Measurements from ENCODE around the gene MEG3.
"Not testable (repeated sequence)": the region's sequence is repeated elsewhere in the genome, so short reads cannot be mapped to it uniquely, and the experiment has no call there.

The MEG3 gene

GRCh38 chr14:100816286-100816949, 9.5 kb upstream of the MEG3 start:
- no peak for DNase-seq

GRCh38 chr14:100816950-100817901, 8.7 kb upstream of the MEG3 start:
- no peak for DNase-seq

- no peak for DNase-seq
Observed at GRCh38 chr14:100818221-100818699, 7.7 kb upstream of the MEG3 start.

- not testable (repeated sequence) for DNase-seq
Observed at GRCh38 chr14:100818923-100819322, 7.0 kb upstream of the MEG3 start.

- no peak for DNase-seq
Observed at GRCh38 chr14:100819453-100819828, 6.5 kb upstream of the MEG3 start.

- no peak for DNase-seq
Observed at GRCh38 chr14:100819829-100820475, 6.0 kb upstream of the MEG3 start.

GRCh38 chr14:100820957-100821356, 5.0 kb upstream of the MEG3 start:
- DNase-seq, result no peak

GRCh38 chr14:100822013-100822412, 3.9 kb upstream of the MEG3 start:
- DNase-seq, result no peak

GRCh38 chr14:100822532-100823296, 3.2 kb upstream of the MEG3 start:
- DNase-seq, result no peak

- DNase-seq, result no peak
Observed at GRCh38 chr14:100823413-100824080, 2.4 kb upstream of the MEG3 start.

- no peak for DNase-seq
Observed at GRCh38 chr14:100824091-100824551, 1.8 kb upstream of the MEG3 start.

- DNase-seq, result no peak
Observed at GRCh38 chr14:100824901-100825712, 811 bp upstream of the MEG3 start.

GRCh38 chr14:100826391-100827100, 628 bp downstream of the MEG3 start:
- no peak for DNase-seq

- no peak for DNase-seq
Observed at GRCh38 chr14:100827101-100828021, 1.4 kb downstream of the MEG3 start.

GRCh38 chr14:100828031-100828769, 2.3 kb downstream of the MEG3 start:
- DNase-seq, result no peak

GRCh38 chr14:100830681-100831080, 4.8 kb downstream of the MEG3 start:
- no peak for DNase-seq

- DNase-seq, result no peak
Observed at GRCh38 chr14:100832311-100832960, 6.5 kb downstream of the MEG3 start.
